ENCODE data around the gene ACOT13. TPM values are rescaled to one million over a fixed set of nuclear protein-coding genes. Genes with fewer than 3 reads are reported as not detected.

The ACOT13 gene
- total and polyA plus RNA-seq, 2 donors (not counting 1 experiment from before 2014, with no cell fraction given), result 3.6 to 6.6 TPM

GRCh38 chr6:24743944-24744335 is 77.1 kb downstream of the ACOT13 start:
- WGBS (ENCODE audit: insufficient coverage), result 100% methylated on average over 1 of the region's 3 CpGs
- Histone ChIP-seq H3K27me3 (replicated peaks in 1 of 4; ENCODE audit: control extremely low read depth in 1 of 4, control insufficient read depth in 3 of 4, insufficient read depth in 4 of 4, low read length in 3 of 4) (no peaks in the 10 kb centered on the region), H3K36me3 (replicated peaks in 1 of 2; ENCODE audit: control extremely low read depth in 1 of 2, control insufficient read depth in 1 of 2, extremely low read depth in 1 of 2, insufficient read depth in 2 of 2, low read length in 1 of 2) (no peaks in the 10 kb centered on the region), H3K4me3 (ENCODE audit: control extremely low read depth in 1 of 5, extremely low read depth in 1 of 5, insufficient read depth in 1 of 5, low read depth in 2 of 5, low read length in 4 of 5) (no peak overlapping the region), H3K79me2 (ENCODE audit: control insufficient read depth, insufficient read depth, low read length) (no peaks in the 10 kb centered on the region), H3K9me3 (ENCODE audit: control extremely low read depth in 1 of 3, control insufficient read depth in 2 of 3, insufficient read depth in 1 of 3, low read length in 2 of 3) (no peaks in the 10 kb centered on the region), H3K4me2 (replicated peaks; ENCODE audit: low read depth, low read length, poor library complexity, severe bottlenecking) (peak overlapping the region; percentile 47), H3K27ac (ENCODE audit: low read length in 2 of 2) (peak overlapping the region in 1 of 2 donors; percentile 78), H3K4me1 (ENCODE audit: control insufficient read depth in 2 of 2, insufficient read depth in 2 of 2, low read length in 2 of 2) (peaks cover 23 to 25% of the 10 kb centered on the region in 2 donors), H3K9ac (ENCODE audit: low read length) (no peak overlapping the region), H4K20me1 (ENCODE audit: control insufficient read depth, insufficient read depth, low read length, poor library complexity, severe bottlenecking) (no peaks in the 10 kb centered on the region), H2AFZ (ENCODE audit: insufficient read depth, low read depth, low read length, poor library complexity, severe bottlenecking) (peak overlapping the region; percentile 78)
- ATAC-seq (ENCODE audit: low read depth) (peak; percentile 63), DNase-seq (peak; percentile 57)
- POLR2A ChIA-PET, result interaction anchor here (1.0 kb wide), 1 partner anchor 22 kb away, joined by 3 read pairs; no protein-coding TSS in a partner anchor
- H3K4me3 Mint-ChIP-seq, result peak overlapping the region; percentile 38
- no peaks in the 10 kb centered on the region for H3K9me3 Mint-ChIP-seq (ENCODE audit: insufficient read depth)
- peaks cover 30% of the 10 kb centered on the region for H3K4me1 Mint-ChIP-seq
- intact Hi-C loops (cut with micrococcal nuclease), result no loop called here
- CTCF ChIA-PET, result interaction anchor here (0.6 to 1.5 kb wide), 3 partner anchors 160 to 610 kb away, joined by 3 to 4 read pairs (median 4); no protein-coding TSS in a partner anchor
- H3K27me3 Mint-ChIP-seq, result no peaks in the 10 kb centered on the region
- TF ChIP-seq CTCF (IDR thresholded peaks at IDR 0.05) (no peak), EZH2 (IDR thresholded peaks at IDR 0.05; ENCODE audit: borderline replicate concordance, insufficient read depth, low read depth, low read length, poor library complexity, severe bottlenecking) (no peak)
- H3K27ac Mint-ChIP-seq, result peak overlapping the region; percentile 87

- WGBS (ENCODE audit: insufficient coverage), result 0% methylated on average over 1 of the region's 5 CpGs
- H3K36me3 ChIP-seq (replicated peaks in 1 of 2; ENCODE audit: control extremely low read depth in 1 of 2, control insufficient read depth in 1 of 2, extremely low read depth in 1 of 2, insufficient read depth in 2 of 2, low read length in 1 of 2), result no peaks in the 10 kb centered on the region
- H3K4me3 Mint-ChIP-seq, result no peak overlapping the region
- no peak overlapping the region for H2AFZ ChIP-seq (ENCODE audit: insufficient read depth, low read depth, low read length, poor library complexity, severe bottlenecking)
- no peak overlapping the region for H3K4me3 ChIP-seq (ENCODE audit: control extremely low read depth in 1 of 5, extremely low read depth in 1 of 5, insufficient read depth in 1 of 5, low read depth in 2 of 5, low read length in 4 of 5)
- CTCF ChIA-PET, result interaction anchor here (1.0 to 1.4 kb wide), 3 partner anchors 29 to 164 kb away, joined by 3 to 4 read pairs (median 4); no protein-coding TSS in a partner anchor
- POLR2A ChIA-PET, result no interaction called here
- no peak for ATAC-seq (ENCODE audit: low read depth)
- H3K4me1 Mint-ChIP-seq, result peaks cover 36% of the 10 kb centered on the region
- no peak for DNase-seq
- H3K9me3 Mint-ChIP-seq (ENCODE audit: insufficient read depth), result no peaks in the 10 kb centered on the region
- intact Hi-C loops (cut with micrococcal nuclease), result no loop called here
- no peaks in the 10 kb centered on the region for H4K20me1 ChIP-seq (ENCODE audit: control insufficient read depth, insufficient read depth, low read length, poor library complexity, severe bottlenecking)
- no peak overlapping the region for H3K4me2 ChIP-seq (replicated peaks; ENCODE audit: low read depth, low read length, poor library complexity, severe bottlenecking)
- H3K27ac ChIP-seq (ENCODE audit: low read length in 2 of 2), result no peak overlapping the region
- peaks cover 26 to 31% of the 10 kb centered on the region in 2 donors for H3K4me1 ChIP-seq (ENCODE audit: control insufficient read depth in 2 of 2, insufficient read depth in 2 of 2, low read length in 2 of 2)
- H3K79me2 ChIP-seq (ENCODE audit: control insufficient read depth, insufficient read depth, low read length), result no peaks in the 10 kb centered on the region
- TF ChIP-seq EZH2 (IDR thresholded peaks at IDR 0.05; ENCODE audit: borderline replicate concordance, insufficient read depth, low read depth, low read length, poor library complexity, severe bottlenecking), result no peak
- no peak for TF ChIP-seq CTCF (IDR thresholded peaks at IDR 0.05)
- no peaks in the 10 kb centered on the region for H3K27me3 Mint-ChIP-seq
- H3K9me3 ChIP-seq (ENCODE audit: control extremely low read depth in 1 of 3, control insufficient read depth in 2 of 3, insufficient read depth in 1 of 3, low read length in 2 of 3), result no peaks in the 10 kb centered on the region
- no peak overlapping the region for H3K9ac ChIP-seq (ENCODE audit: low read length)
- no peak overlapping the region for H3K27ac Mint-ChIP-seq
- H3K27me3 ChIP-seq (replicated peaks in 1 of 4; ENCODE audit: control extremely low read depth in 1 of 4, control insufficient read depth in 3 of 4, insufficient read depth in 4 of 4, low read length in 3 of 4), result no peaks in the 10 kb centered on the region
These were observed 78.0 kb downstream of the ACOT13 start for GRCh38 chr6:24744911-24745310.
